T-helper 2 cell treated with Interferon-gamma antibody and Interleukin-4, amounts not matched to agents 5 μg/mL and 100 μg/mL, for 36 hours (primary cell): Measurements from ENCODE around the gene TRAF6.
"Not testable (repeated sequence)": the region's sequence is repeated elsewhere in the genome, so short reads cannot be mapped to it uniquely, and the experiment has no call there.

Source experiments
- DNase-seq: peaks from one replicate; pipeline ENCODE4 v3.0.0; 2021; ENCODE audit warnings: low spot score
- H3K27ac Mint-ChIP-seq: one replicate; pipeline ENCODE4 v1.8.0; 2021; ENCODE audit warnings: mild to moderate bottlenecking, mixed read lengths
- H3K27me3 Mint-ChIP-seq: one replicate; pipeline ENCODE4 v1.8.0; 2021; ENCODE audit warnings: low read depth, mixed read lengths
- H3K36me3 Mint-ChIP-seq: one replicate; pipeline ENCODE4 v1.8.0; 2021; ENCODE audit warnings: low read depth, mixed read lengths
- H3K4me1 Mint-ChIP-seq: one replicate; pipeline ENCODE4 v1.8.0; 2021; ENCODE audit warnings: low read depth, mixed read lengths
- H3K4me3 Mint-ChIP-seq: one replicate; pipeline ENCODE4 v1.8.0; 2022; ENCODE audit warnings: mild to moderate bottlenecking, moderate library complexity, mixed read lengths
- H3K9me3 Mint-ChIP-seq: one replicate; pipeline ENCODE4 v1.8.0; 2021; ENCODE audit warnings: mixed read lengths

Gene TRAF6, protein sequence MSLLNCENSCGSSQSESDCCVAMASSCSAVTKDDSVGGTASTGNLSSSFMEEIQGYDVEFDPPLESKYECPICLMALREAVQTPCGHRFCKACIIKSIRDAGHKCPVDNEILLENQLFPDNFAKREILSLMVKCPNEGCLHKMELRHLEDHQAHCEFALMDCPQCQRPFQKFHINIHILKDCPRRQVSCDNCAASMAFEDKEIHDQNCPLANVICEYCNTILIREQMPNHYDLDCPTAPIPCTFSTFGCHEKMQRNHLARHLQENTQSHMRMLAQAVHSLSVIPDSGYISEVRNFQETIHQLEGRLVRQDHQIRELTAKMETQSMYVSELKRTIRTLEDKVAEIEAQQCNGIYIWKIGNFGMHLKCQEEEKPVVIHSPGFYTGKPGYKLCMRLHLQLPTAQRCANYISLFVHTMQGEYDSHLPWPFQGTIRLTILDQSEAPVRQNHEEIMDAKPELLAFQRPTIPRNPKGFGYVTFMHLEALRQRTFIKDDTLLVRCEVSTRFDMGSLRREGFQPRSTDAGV

DNA sequence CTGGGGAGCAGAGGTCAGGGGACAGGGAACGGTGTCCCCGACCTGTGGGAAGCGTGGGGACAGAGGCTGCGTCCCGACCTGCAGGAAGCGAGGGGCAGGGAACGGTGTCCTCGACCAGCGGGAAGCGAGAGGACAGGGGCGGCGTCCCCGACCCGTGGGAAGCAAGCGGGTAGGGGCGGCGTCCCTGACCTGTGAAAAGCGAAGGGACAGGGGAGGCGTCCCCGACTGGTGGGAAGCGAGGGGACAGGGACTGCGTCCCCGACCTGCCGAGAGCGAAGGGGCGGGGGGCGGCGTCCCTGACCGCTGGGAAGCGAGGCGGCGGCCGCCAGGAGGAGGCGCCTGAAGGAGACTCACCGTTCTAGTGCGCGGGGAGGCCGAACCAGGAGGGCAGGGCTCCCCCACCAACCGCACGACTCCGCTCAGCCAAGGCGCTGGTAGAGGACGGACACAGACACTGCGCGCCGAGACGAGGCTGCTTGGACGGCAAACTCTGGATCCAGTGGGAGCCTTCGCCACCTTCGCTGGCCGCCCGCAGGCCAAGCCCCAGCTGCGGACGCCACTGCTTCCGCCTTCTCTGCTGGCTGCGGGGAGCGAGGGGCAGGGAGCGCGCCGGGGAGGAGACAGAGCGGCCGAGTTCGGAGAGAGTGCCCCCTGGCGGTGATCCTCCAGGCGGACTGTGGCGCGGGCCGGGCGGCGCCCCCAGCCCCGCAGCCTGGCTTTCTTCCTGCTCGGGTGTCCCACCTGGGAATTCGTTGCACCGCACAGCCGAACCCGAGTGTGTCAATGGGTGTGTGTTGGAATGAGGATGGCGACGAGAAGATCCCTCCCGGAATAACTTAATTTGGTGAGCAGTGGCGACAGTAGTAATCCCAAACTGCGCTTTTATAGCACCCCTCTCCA is at the start of gene TRAF6:
TSS of gene TRAF6 (minus strand) at position 579 of the 900 bp plus-strand sequence. CDS start 8,757 bp downstream, outside the sequence.
- Mint-ChIP-seq H3K27ac (peak within 1 kb of the TSS; percentile 93), H3K9me3 (peaks cover 8% of the 10 kb centered on the region), H3K36me3 (peaks cover 10% of the 10 kb centered on the region), H3K4me3 (peak within 1 kb of the TSS; percentile 98), H3K4me1 (peaks cover 25% of the 10 kb centered on the region), H3K27me3 (peaks cover 21% of the 10 kb centered on the region)
- DNase-seq = peak; percentile 88

DNA sequence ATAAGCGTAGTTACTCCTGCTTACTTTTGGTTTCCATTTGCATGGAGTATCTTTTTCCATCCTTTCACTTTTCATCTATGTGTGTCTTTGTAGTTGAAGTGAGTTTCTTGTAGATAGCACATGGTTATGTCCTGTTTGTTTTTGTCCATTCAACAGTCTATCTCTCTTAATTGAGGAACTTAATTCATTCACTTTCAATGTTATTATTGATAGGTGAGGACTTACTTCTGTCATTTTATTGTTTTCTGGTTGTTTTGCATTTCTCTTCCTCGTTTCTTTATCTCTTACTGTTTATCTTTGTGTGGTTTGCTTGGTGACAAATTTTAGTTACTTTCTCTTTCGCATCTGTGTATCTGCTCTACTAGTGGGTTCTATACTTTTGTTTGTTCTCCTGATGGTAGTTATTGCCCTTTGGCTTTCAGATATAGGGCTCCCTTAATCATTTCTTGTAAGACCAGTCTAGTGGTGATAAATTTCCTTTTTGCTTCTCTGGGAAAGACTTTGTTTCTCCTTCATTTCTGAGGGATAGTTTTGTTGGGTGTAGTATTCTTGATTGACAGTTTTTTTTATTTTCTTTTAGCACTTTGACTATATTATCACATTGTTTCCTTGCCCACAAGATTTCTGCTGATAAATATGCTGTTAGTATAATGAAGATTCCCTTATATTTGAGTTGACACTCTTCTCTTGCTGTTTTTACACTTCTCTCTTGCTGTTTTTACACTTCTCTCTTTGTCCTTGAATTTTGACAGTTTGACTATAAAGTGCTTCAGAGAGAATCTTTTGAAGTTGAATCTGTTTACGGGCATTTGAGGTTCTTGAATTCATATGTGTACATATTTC is 48.7 kb upstream of the TRAF6 start:
- DNase-seq = no peak
- Mint-ChIP-seq H3K4me1 (peaks cover 29% of the 10 kb centered on the region), H3K27ac (peak overlapping the region; percentile 91), H3K9me3 (peaks cover 8% of the 10 kb centered on the region), H3K36me3 (peaks cover 11% of the 10 kb centered on the region), H3K27me3 (peaks cover 35% of the 10 kb centered on the region), H3K4me3 (peak overlapping the region; percentile 72)

DNA sequence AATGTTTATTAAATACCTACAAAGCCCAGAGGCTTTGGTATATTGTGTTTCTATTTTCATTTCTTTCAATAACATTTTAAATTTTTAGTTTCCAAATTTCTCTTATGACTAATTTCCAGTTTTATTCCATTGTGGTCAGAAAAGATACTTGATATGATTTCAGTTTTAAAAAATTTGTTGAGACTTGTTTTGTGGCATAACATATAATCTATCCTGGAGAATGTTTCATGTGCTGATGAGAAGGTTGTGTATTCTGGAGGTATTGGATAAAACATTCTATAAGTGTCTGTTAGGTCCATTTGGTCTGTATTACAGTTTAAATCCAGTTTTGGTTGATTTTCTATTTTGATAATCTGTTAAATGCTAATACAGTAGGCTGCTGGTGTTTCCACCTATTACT is 47.9 kb upstream of the TRAF6 start:
- peaks cover 30% of the 10 kb centered on the region for H3K27me3 Mint-ChIP-seq
- H3K27ac Mint-ChIP-seq = peak overlapping the region; percentile 91
- peak overlapping the region; percentile 72 for H3K4me3 Mint-ChIP-seq
- H3K4me1 Mint-ChIP-seq = peaks cover 29% of the 10 kb centered on the region
- peaks cover 8% of the 10 kb centered on the region for H3K9me3 Mint-ChIP-seq
- peaks cover 11% of the 10 kb centered on the region for H3K36me3 Mint-ChIP-seq
- DNase-seq = no peak

DNA sequence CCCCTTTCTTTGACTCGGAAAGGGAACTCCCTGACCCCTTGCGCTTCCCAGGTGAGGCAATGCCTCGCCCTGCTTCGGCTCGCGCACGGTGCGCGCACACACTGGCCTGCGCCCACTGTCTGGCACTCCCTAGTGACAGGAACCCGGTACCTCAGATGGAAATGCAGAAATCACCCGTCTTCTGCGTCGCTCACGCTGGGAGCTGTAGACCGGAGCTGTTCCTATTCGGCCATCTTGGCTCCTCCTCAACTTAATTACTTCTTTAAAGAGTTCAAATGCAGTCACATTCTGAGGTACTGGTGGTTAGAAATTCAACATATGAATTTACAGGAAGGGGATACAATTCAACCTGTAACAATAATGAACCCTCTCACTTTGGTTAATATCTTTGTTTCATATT is 47.3 kb upstream of the TRAF6 start:
- H3K4me1 Mint-ChIP-seq = peaks cover 29% of the 10 kb centered on the region
- not testable (repeated sequence) for H3K27ac Mint-ChIP-seq, H3K9me3 Mint-ChIP-seq, H3K4me3 Mint-ChIP-seq, DNase-seq
- H3K27me3 Mint-ChIP-seq = peaks cover 24% of the 10 kb centered on the region
- H3K36me3 Mint-ChIP-seq = peaks cover 11% of the 10 kb centered on the region

DNA sequence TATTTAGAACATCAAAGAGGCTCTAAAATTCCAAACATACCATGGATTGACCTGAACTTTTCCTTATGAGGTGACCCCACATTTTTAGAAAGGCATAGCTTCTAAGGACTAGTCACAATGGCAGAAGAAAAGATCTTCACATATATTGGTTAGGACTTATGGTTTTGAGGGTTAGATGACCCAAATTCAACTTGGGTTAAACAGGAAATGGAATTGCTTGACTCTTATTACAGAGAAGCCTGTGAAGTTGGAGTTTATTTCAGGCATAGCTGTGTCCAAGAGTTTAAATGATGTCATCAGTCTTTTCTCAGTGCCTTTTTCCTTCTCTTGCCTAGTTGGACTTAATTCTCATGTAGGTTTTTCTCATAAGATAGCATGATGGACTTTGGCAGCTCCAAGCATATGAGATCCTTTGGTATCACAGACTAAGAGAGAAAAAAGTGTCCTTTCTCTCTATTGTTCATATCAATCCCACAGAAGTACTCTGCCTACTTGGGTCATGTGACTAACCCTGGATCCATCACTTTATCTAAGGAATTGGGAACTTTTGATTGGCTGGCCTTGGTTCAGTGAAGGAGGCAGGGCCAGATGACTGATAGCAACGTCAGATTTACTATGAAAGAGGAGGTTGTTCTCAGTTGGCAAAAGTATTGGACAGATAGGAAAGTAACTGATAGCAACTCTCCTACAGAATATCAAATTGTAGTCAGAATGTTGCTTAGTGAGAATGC is 40.5 kb upstream of the TRAF6 start:
- Mint-ChIP-seq H3K27ac (no peak overlapping the region), H3K9me3 (no peaks in the 10 kb centered on the region), H3K27me3 (peaks cover 36% of the 10 kb centered on the region), H3K4me3 (no peak overlapping the region), H3K4me1 (no peaks in the 10 kb centered on the region), H3K36me3 (no peaks in the 10 kb centered on the region)
- no peak for DNase-seq

DNA sequence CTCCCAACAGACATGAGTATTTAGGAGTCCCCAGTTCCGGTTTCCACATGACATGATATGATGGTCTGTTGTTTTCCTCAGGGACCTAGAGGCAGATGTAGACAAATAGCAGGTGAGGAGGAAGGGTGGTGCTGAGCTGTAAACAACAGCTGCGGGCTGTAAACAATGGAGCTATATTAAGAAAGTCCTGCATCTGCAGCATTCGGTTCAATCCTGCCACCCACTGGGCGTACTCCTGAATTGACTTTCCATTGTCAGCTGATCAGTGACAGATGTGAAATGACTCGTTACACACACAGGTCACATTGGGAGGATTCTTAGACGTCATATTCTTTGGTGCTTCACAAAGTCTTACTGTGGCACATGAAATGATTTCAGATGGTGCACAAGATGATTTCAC is 30.9 kb upstream of the TRAF6 start:
- no peak overlapping the region for H3K27ac Mint-ChIP-seq
- DNase-seq = peak; percentile 43
- no peak overlapping the region for H3K4me3 Mint-ChIP-seq
- peaks cover 10% of the 10 kb centered on the region for H3K4me1 Mint-ChIP-seq
- no peaks in the 10 kb centered on the region for H3K36me3 Mint-ChIP-seq
- no peaks in the 10 kb centered on the region for H3K9me3 Mint-ChIP-seq
- H3K27me3 Mint-ChIP-seq = peaks cover 14% of the 10 kb centered on the region

DNA sequence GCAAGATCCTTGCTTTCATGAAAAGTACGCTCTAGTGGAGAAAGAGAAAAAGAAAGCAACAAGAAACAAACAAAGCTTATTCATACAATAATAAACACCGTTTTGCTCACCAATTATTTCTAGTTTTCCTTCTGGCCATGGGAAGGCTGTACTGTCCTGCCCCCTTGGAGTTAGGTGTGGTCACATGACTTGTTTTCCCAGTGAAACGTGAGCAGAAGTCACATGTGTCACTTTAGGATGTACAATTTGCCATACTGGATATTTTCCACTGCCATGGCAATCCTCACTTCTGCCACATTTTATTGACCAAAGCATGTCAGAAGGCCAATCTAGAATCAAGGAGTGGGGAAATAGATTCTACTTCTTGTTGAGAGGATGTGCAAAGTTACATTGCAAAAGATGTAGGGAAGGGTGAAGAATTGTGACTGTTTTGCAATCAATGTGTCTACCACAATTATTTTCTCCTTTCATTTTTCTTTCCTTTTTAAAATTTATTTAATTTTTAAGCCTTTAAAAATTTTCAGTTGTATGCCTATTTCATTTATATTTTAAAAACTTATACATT is 24.3 kb upstream of the TRAF6 start:
- H3K4me3 Mint-ChIP-seq = no peak overlapping the region
- no peak overlapping the region for H3K27ac Mint-ChIP-seq
- no peak for DNase-seq
- H3K27me3 Mint-ChIP-seq = peaks cover 20% of the 10 kb centered on the region
- no peaks in the 10 kb centered on the region for H3K36me3 Mint-ChIP-seq
- H3K9me3 Mint-ChIP-seq = no peaks in the 10 kb centered on the region
- no peaks in the 10 kb centered on the region for H3K4me1 Mint-ChIP-seq

DNA sequence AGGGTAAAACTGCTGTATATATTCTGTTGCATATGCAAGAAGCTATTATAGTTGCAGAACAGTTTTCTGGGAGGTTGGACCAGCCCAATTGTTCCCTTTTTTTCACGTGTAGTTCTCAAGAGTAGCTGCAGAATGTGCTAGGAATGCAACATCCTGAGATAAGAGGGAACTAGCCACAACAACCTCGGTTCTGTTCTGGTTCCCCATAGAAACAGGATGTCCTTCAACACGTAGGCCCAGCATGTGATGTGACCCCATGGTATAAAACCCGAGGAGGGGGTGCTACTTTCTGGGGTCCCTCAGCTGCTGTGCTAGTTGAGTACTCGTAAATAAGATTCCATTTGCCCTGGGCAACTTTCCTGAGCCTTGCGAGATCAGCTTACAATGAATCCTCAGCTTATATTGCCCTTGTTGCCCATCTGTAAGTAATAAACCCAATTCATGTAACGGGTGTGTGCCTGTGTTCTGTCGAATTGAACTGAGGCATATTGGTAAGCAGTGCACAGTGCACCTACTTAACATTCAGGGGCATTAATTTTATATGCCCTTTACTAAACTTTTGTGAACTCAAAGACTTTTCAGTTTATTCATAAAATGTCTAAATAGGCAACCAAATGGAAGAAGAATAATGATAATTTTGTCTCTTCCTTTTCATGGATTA is 23.0 kb upstream of the TRAF6 start:
- no peak for DNase-seq
- Mint-ChIP-seq H3K27me3 (peaks cover 23% of the 10 kb centered on the region), H3K4me3 (no peak overlapping the region), H3K27ac (no peak overlapping the region), H3K36me3 (no peaks in the 10 kb centered on the region), H3K9me3 (no peaks in the 10 kb centered on the region), H3K4me1 (no peaks in the 10 kb centered on the region)

DNA sequence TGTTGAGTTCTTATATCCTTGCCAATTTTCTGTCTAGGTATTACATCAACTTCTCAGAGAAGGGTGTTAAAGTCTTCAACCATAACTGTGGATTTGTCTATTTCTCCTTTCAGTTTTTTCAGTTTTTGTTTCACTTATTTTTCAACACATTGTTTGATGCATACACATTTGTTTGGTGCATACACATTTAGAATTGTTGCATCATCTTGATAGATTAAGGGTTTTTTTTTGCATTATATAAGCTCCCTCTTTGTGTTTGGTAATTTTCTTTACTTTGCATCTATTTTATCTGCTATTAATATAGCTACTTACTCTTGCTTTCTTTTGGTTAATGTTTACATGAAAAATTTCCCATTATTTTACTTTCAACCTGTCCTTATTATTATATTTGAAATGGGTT is 20.8 kb upstream of the TRAF6 start:
- no peaks in the 10 kb centered on the region for H3K4me1 Mint-ChIP-seq
- H3K27me3 Mint-ChIP-seq = peaks cover 19% of the 10 kb centered on the region

DNA sequence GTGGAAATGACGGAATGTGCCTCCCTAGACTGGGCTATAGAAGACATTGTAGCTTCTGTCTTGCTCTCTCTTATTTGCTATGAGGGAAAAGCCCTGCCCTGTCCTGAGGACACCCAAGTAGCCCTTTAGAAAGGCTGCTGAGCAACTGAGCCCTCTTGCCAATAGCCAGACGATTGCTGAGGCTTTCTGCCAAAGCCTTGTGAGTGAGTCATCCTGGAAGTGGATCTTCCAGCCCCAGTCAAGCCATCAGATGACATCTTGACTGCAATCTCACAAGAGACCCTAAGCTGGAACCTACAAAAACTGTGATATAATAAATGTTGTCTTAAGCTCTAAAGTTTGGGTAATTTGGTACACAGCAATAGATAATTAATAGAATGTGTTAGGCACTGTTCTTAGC is 3.9 kb upstream of the TRAF6 start:
- peaks cover 6% of the 10 kb centered on the region for H3K4me1 Mint-ChIP-seq
- H3K27ac Mint-ChIP-seq = no peak overlapping the region
- H3K36me3 Mint-ChIP-seq = peaks cover 2% of the 10 kb centered on the region
- H3K27me3 Mint-ChIP-seq = peaks cover 27% of the 10 kb centered on the region
- no peak overlapping the region for H3K4me3 Mint-ChIP-seq
- H3K9me3 Mint-ChIP-seq = peaks cover 8% of the 10 kb centered on the region
- DNase-seq = no peak

More for the DNA sequence above, 20.8 kb upstream of the TRAF6 start:
- Mint-ChIP-seq H3K4me3 (no peak overlapping the region), H3K36me3 (no peaks in the 10 kb centered on the region), H3K27ac (no peak overlapping the region), H3K9me3 (no peaks in the 10 kb centered on the region)
- no peak for DNase-seq

DNA sequence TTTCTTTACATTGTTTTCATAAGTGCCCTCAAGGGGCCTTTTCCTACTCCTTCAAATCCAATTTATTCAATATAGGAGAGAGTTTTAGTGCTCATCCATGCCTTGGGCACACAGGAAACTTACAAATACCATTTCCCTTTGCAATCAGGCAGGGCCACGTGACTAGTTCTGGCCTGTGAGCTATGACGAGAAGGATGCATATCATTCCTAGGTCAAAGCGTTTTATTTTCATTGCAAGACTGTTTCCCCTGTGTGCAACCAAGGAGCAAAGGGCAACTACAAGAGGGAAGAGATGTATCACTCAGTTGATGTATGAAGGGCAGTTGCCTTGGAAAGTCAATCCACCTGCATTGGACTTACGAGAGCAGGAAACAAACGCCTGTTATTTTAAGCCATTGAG is 1.9 kb upstream of the TRAF6 start:
- peaks cover 22% of the 10 kb centered on the region for H3K27me3 Mint-ChIP-seq
- H3K27ac Mint-ChIP-seq = no peak overlapping the region
- no peak for DNase-seq
- peaks cover 16% of the 10 kb centered on the region for H3K4me1 Mint-ChIP-seq
- peaks cover 8% of the 10 kb centered on the region for H3K9me3 Mint-ChIP-seq
- peaks cover 5% of the 10 kb centered on the region for H3K36me3 Mint-ChIP-seq
- H3K4me3 Mint-ChIP-seq = no peak overlapping the region

DNA sequence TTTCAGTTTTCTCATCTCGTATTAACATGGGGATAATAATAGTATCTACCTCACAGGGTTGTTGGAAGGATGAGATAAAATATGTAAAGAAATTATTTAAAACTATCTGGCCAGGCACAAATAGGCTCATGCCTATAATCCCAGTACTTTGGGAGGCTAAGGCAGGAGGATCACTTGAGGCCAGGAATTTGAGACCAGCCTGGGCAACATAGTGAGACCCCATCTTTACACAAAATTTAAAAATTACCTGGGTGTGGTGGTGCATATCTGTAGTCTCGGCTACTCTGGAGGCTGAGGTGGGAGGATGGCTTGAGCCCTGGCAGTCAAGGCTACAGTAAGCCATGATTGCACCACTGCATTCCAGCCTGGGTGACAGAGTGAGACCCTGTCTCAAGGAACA is 990 bp upstream of the TRAF6 start:
- H3K27ac Mint-ChIP-seq, H3K36me3 Mint-ChIP-seq, DNase-seq, H3K9me3 Mint-ChIP-seq: not testable (repeated sequence)
- Mint-ChIP-seq H3K4me1 (peaks cover 16% of the 10 kb centered on the region), H3K4me3 (peak overlapping the region; percentile 98), H3K27me3 (peaks cover 22% of the 10 kb centered on the region)
